Measurements from ENCODE around the gene LPAR3. TPM values are rescaled to one million over a fixed set of nuclear protein-coding genes. Genes with fewer than 3 reads are reported as not detected.

LPAR3 gene
- total RNA-seq, 1 donor from 2014 or later: not detected

DNA sequence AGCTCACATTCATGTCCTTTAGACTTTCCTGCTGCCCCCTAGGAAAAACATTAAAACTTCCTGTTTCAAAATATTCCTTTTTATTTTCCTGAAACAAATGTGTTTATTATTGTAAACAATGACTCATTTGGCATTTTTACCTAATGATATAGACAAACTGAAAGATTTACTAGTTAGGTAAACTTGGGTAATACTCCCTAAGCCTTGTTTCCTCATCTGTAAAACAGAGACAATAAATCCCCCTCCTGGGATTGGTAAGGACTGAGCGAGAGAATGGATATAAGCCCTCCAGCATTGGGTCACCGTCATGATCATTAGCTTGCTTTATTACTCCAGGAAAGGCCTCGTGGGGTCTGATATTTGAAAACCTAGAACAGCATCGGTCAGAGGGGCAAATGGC is 59.8 kb downstream of the LPAR3 start:
- H3K9me3 Mint-ChIP-seq (ENCODE audit: low read depth): no peaks in the 10 kb centered on the region
- H3K27me3 Mint-ChIP-seq (ENCODE audit: low read depth): peaks cover 4% of the 10 kb centered on the region
- H3K36me3 Mint-ChIP-seq (ENCODE audit: low read depth): no peaks in the 10 kb centered on the region
- no peak overlapping the region for H3K27ac Mint-ChIP-seq (ENCODE audit: unreplicated experiment)
- TF ChIP-seq, protein P1, sequence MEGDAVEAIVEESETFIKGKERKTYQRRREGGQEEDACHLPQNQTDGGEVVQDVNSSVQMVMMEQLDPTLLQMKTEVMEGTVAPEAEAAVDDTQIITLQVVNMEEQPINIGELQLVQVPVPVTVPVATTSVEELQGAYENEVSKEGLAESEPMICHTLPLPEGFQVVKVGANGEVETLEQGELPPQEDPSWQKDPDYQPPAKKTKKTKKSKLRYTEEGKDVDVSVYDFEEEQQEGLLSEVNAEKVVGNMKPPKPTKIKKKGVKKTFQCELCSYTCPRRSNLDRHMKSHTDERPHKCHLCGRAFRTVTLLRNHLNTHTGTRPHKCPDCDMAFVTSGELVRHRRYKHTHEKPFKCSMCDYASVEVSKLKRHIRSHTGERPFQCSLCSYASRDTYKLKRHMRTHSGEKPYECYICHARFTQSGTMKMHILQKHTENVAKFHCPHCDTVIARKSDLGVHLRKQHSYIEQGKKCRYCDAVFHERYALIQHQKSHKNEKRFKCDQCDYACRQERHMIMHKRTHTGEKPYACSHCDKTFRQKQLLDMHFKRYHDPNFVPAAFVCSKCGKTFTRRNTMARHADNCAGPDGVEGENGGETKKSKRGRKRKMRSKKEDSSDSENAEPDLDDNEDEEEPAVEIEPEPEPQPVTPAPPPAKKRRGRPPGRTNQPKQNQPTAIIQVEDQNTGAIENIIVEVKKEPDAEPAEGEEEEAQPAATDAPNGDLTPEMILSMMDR (IDR thresholded peaks at IDR 0.05): no peak
- H3K4me1 Mint-ChIP-seq (ENCODE audit: low read depth): peaks cover 3% of the 10 kb centered on the region
- DNase-seq (ENCODE audit: low spot score): no peak
- H3K4me3 Mint-ChIP-seq (ENCODE audit: unreplicated experiment): no peak overlapping the region

DNA sequence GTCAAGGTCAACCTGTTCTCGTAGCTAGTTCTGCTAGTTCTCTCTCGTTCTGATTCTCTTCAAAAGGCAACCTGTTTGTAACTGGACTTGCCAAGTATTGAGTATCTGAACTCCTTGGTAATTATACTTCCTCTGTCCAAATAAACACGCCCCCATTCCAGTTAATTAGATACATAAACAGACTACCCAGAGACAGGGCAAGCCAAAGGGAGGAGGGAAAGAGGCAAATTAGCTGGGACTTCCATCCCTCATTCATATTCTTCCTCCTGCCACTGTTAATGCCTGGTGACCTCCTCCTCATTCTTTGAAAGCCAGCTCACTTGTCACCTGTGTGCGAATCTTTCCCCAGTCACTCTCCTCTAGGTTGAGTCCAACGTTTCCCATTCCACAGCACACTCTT is 62.9 kb downstream of the LPAR3 start:
- no peak overlapping the region for H3K4me3 Mint-ChIP-seq (ENCODE audit: unreplicated experiment)
- H3K27me3 Mint-ChIP-seq (ENCODE audit: low read depth): peaks cover 2% of the 10 kb centered on the region
- TF ChIP-seq, protein P1 (IDR thresholded peaks at IDR 0.05): no peak
- H3K36me3 Mint-ChIP-seq (ENCODE audit: low read depth): no peaks in the 10 kb centered on the region
- H3K27ac Mint-ChIP-seq (ENCODE audit: unreplicated experiment): no peak overlapping the region
- DNase-seq (ENCODE audit: low spot score): no peak
- H3K9me3 Mint-ChIP-seq (ENCODE audit: low read depth): no peaks in the 10 kb centered on the region
- H3K4me1 Mint-ChIP-seq (ENCODE audit: low read depth): peaks cover 8% of the 10 kb centered on the region

DNA sequence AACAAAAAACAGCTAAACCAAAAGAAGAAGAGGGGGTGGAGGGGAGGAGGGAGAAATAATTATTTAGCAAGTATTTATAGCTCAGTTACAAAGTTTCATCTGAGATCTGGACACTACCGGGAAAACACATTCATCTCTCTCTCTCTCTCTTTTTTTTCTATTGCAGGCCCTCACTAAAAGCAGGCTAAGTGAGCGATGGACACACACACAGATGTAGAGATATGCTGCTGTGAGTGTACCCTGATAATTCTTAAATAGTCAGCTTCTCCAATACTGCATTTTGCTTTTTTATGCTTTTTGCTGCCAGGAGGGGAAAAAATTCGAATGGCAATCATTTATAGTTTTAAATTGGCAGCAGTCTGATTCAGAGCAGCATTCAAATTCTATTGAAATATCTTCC is 65.0 kb downstream of the LPAR3 start:
- peaks cover 2% of the 10 kb centered on the region for H3K27me3 Mint-ChIP-seq (ENCODE audit: low read depth)
- DNase-seq (ENCODE audit: low spot score): no peak
- TF ChIP-seq, protein P1 (IDR thresholded peaks at IDR 0.05): no peak
- no peak overlapping the region for H3K4me3 Mint-ChIP-seq (ENCODE audit: unreplicated experiment)
- H3K4me1 Mint-ChIP-seq (ENCODE audit: low read depth): peaks cover 8% of the 10 kb centered on the region
- H3K9me3 Mint-ChIP-seq (ENCODE audit: low read depth): no peaks in the 10 kb centered on the region
- no peak overlapping the region for H3K27ac Mint-ChIP-seq (ENCODE audit: unreplicated experiment)
- no peaks in the 10 kb centered on the region for H3K36me3 Mint-ChIP-seq (ENCODE audit: low read depth)

DNA sequence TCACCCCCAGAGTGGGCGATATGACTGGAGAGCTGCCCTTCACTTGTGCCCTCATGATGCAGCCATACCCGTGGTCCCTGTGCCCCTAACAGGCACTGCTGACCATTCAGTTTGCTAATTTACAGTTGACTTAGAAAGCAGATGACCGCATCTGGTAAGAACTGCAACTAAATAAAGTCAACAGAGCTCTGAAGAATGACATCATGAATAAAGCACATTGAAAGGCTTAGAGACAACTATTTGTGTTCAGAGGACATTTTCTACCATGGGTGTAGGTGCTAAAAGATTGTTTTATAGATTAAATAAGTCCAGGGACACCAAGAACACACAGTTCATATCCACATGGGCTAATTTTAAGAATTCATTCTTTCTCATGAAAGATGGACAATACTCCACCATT is 65.5 kb downstream of the LPAR3 start:
- TF ChIP-seq, protein P1 (IDR thresholded peaks at IDR 0.05): no peak
- peaks cover 8% of the 10 kb centered on the region for H3K4me1 Mint-ChIP-seq (ENCODE audit: low read depth)
- H3K4me3 Mint-ChIP-seq (ENCODE audit: unreplicated experiment): no peak overlapping the region
- H3K36me3 Mint-ChIP-seq (ENCODE audit: low read depth): no peaks in the 10 kb centered on the region
- no peak overlapping the region for H3K27ac Mint-ChIP-seq (ENCODE audit: unreplicated experiment)
- peaks cover 2% of the 10 kb centered on the region for H3K27me3 Mint-ChIP-seq (ENCODE audit: low read depth)
- DNase-seq (ENCODE audit: low spot score): no peak
- H3K9me3 Mint-ChIP-seq (ENCODE audit: low read depth): no peaks in the 10 kb centered on the region

DNA sequence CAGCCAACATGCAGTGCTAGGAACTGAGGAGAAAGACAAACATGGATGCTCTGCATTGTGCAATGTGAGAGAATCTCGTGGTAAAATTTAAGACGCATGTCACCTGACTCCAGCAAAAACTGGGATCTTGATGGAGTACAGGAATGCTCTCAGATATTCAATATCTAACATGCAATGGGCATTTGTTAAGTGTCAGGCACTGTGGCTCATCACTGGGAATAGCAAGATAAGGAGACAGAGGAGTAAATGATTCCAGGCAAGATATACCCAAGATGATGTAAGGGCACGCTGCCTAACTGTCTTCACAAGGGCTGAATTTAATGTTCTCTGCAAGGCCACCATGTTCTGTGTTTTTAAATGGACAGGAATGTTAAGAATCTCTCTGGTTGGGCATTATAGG is 67.8 kb downstream of the LPAR3 start:
- no peak for DNase-seq (ENCODE audit: low spot score)
- no peak overlapping the region for H3K27ac Mint-ChIP-seq (ENCODE audit: unreplicated experiment)
- H3K4me1 Mint-ChIP-seq (ENCODE audit: low read depth): peaks cover 8% of the 10 kb centered on the region
- TF ChIP-seq, protein P1 (IDR thresholded peaks at IDR 0.05): no peak
- peaks cover 9% of the 10 kb centered on the region for H3K27me3 Mint-ChIP-seq (ENCODE audit: low read depth)
- no peaks in the 10 kb centered on the region for H3K9me3 Mint-ChIP-seq (ENCODE audit: low read depth)
- H3K36me3 Mint-ChIP-seq (ENCODE audit: low read depth): no peaks in the 10 kb centered on the region
- H3K4me3 Mint-ChIP-seq (ENCODE audit: unreplicated experiment): no peak overlapping the region
